ENCODE measurements around the gene FRMD1.

FRMD1 gene

GRCh38 chr6:168007592-168008338 is 71.2 kb downstream of the FRMD1 start:
- no peak overlapping the region for H3K27ac ChIP-seq
- no peak for TF ChIP-seq CTCF (conservative IDR thresholded peaks at IDR 0.05)

GRCh38 chr6:168005796-168006195 is 73.2 kb downstream of the FRMD1 start:
- no peak overlapping the region for H3K27ac ChIP-seq
- TF ChIP-seq CTCF (conservative IDR thresholded peaks at IDR 0.05) = no peak

GRCh38 chr6:168004945-168005344 is 74.1 kb downstream of the FRMD1 start:
- TF ChIP-seq CTCF (conservative IDR thresholded peaks at IDR 0.05) = no peak
- no peak overlapping the region for H3K27ac ChIP-seq

GRCh38 chr6:168004023-168004422 is 75.0 kb downstream of the FRMD1 start:
- H3K27ac ChIP-seq = no peak overlapping the region
- no peak for TF ChIP-seq CTCF (conservative IDR thresholded peaks at IDR 0.05)

Data from VCaP (cell line).